ENCODE measurements around the gene MZB1. TPM values are rescaled to one million over a fixed set of nuclear protein-coding genes. Genes with fewer than 3 reads are reported as not detected.

The MZB1 gene
- total and polyA plus RNA-seq, 2 of the 13 experiments (the other 11 are each of a cell fraction or from before 2014, with no cell fraction given), result 0.31 to 0.40 TPM

DNA sequence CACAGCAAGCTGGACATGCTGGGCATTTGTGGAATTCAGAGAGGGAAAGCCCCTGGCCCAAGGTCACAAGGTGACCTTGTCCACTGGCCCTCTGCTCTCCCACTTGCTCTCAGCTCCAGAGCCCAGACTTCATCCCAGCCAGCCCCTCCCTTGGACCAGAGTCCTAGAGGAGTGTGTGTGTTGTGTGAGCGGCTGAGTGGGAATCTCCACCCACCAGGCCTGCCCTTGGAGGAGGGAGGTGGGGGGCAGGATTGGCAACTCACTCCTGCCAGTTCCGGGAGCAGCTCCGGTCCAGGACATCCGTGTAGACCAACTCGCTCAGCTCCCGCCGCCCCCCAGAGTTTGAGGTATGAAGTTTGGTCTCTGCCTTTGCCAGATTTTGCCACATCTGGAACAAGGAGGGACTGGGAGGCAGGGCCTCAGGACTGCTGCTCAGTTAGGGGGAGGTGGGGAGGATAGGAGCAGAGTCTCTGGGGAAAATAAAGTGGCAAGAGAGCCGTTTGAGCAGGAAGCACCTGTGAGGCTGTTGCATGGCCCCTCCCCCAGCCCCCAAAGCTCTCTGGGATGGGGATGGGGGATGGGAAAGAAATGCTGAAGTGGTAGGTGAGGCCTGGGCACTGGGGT, 1.4 kb downstream of the MZB1 start (continued):
- TF ChIP-seq KAT7 (CRISPR knock-in tag; IDR thresholded peaks at IDR 0.05; ENCODE audit: borderline replicate concordance), result no peak
- no peak for TF ChIP-seq ZNF160 (CRISPR knock-in tag; IDR thresholded peaks at IDR 0.05)
- 0 out of 2 replicates have a peak, but pooled peaks have one; percentile 5 for TF ChIP-seq ZSCAN25 (CRISPR knock-in tag; IDR thresholded peaks at IDR 0.05)
- TF ChIP-seq TP53 (CRISPR knock-in tag; conservative IDR thresholded peaks at IDR 0.05), result no peak
- TF ChIP-seq PRPF4 (IDR thresholded peaks at IDR 0.05; ENCODE audit: low read depth, low read length, poor library complexity, severe bottlenecking), result no peak
- TF ChIP-seq NFYC (CRISPR knock-in tag; IDR thresholded peaks at IDR 0.05), result no peak
- peak; percentile 51; the same call in 1 of the 2 replicates for TF ChIP-seq TBX2 (CRISPR knock-in tag; IDR thresholded peaks at IDR 0.05; ENCODE audit: borderline replicate concordance)
- no peak for TF ChIP-seq YY1 (IDR thresholded peaks at IDR 0.05; ENCODE audit: insufficient read depth, insufficient replicate concordance, low read depth, low read length)
- no peak for TF ChIP-seq ZNF337 (CRISPR knock-in tag; IDR thresholded peaks at IDR 0.05; ENCODE audit: borderline replicate concordance, low read depth)
- TF ChIP-seq, protein P1, sequence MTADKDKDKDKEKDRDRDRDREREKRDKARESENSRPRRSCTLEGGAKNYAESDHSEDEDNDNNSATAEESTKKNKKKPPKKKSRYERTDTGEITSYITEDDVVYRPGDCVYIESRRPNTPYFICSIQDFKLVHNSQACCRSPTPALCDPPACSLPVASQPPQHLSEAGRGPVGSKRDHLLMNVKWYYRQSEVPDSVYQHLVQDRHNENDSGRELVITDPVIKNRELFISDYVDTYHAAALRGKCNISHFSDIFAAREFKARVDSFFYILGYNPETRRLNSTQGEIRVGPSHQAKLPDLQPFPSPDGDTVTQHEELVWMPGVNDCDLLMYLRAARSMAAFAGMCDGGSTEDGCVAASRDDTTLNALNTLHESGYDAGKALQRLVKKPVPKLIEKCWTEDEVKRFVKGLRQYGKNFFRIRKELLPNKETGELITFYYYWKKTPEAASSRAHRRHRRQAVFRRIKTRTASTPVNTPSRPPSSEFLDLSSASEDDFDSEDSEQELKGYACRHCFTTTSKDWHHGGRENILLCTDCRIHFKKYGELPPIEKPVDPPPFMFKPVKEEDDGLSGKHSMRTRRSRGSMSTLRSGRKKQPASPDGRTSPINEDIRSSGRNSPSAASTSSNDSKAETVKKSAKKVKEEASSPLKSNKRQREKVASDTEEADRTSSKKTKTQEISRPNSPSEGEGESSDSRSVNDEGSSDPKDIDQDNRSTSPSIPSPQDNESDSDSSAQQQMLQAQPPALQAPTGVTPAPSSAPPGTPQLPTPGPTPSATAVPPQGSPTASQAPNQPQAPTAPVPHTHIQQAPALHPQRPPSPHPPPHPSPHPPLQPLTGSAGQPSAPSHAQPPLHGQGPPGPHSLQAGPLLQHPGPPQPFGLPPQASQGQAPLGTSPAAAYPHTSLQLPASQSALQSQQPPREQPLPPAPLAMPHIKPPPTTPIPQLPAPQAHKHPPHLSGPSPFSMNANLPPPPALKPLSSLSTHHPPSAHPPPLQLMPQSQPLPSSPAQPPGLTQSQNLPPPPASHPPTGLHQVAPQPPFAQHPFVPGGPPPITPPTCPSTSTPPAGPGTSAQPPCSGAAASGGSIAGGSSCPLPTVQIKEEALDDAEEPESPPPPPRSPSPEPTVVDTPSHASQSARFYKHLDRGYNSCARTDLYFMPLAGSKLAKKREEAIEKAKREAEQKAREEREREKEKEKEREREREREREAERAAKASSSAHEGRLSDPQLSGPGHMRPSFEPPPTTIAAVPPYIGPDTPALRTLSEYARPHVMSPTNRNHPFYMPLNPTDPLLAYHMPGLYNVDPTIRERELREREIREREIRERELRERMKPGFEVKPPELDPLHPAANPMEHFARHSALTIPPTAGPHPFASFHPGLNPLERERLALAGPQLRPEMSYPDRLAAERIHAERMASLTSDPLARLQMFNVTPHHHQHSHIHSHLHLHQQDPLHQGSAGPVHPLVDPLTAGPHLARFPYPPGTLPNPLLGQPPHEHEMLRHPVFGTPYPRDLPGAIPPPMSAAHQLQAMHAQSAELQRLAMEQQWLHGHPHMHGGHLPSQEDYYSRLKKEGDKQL (CRISPR knock-in tag; IDR thresholded peaks at IDR 0.05; ENCODE audit: low read depth), result no peak
- TF ChIP-seq, protein P2, sequence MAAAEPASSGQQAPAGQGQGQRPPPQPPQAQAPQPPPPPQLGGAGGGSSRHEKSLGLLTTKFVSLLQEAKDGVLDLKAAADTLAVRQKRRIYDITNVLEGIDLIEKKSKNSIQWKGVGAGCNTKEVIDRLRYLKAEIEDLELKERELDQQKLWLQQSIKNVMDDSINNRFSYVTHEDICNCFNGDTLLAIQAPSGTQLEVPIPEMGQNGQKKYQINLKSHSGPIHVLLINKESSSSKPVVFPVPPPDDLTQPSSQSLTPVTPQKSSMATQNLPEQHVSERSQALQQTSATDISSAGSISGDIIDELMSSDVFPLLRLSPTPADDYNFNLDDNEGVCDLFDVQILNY (CRISPR knock-in tag; conservative IDR thresholded peaks at IDR 0.05), result no peak
- no peak for TF ChIP-seq SMAD1 (CRISPR knock-in tag; IDR thresholded peaks at IDR 0.05; ENCODE audit: borderline replicate concordance, low read depth)
- TF ChIP-seq SIN3B (IDR thresholded peaks at IDR 0.05; ENCODE audit: low read length), result no peak
- no peak for TF ChIP-seq ZNF557 (CRISPR knock-in tag; IDR thresholded peaks at IDR 0.05)
- no peak for TF ChIP-seq ZNF766 (CRISPR knock-in tag; IDR thresholded peaks at IDR 0.05; ENCODE audit: borderline replicate concordance)
- TF ChIP-seq, protein P3, sequence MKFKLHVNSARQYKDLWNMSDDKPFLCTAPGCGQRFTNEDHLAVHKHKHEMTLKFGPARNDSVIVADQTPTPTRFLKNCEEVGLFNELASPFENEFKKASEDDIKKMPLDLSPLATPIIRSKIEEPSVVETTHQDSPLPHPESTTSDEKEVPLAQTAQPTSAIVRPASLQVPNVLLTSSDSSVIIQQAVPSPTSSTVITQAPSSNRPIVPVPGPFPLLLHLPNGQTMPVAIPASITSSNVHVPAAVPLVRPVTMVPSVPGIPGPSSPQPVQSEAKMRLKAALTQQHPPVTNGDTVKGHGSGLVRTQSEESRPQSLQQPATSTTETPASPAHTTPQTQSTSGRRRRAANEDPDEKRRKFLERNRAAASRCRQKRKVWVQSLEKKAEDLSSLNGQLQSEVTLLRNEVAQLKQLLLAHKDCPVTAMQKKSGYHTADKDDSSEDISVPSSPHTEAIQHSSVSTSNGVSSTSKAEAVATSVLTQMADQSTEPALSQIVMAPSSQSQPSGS (CRISPR knock-in tag; IDR thresholded peaks at IDR 0.05), result peak; percentile 40; the same call in 1 of the 2 replicates
- TF ChIP-seq ZNF333 (CRISPR knock-in tag; IDR thresholded peaks at IDR 0.05; ENCODE audit: borderline replicate concordance), result no peak
- TF ChIP-seq, protein P4, sequence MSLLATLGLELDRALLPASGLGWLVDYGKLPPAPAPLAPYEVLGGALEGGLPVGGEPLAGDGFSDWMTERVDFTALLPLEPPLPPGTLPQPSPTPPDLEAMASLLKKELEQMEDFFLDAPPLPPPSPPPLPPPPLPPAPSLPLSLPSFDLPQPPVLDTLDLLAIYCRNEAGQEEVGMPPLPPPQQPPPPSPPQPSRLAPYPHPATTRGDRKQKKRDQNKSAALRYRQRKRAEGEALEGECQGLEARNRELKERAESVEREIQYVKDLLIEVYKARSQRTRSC (CRISPR knock-in tag; IDR thresholded peaks at IDR 0.05; ENCODE audit: low read depth), result no peak
- no peak for TF ChIP-seq LCORL (IDR thresholded peaks at IDR 0.05)
- peak; percentile 88 for TF ChIP-seq LCORL (CRISPR knock-in tag; IDR thresholded peaks at IDR 0.05)
- 0 out of 2 replicates have a peak, but pooled peaks have one; percentile 41 for TF ChIP-seq NR2C2 (CRISPR knock-in tag; IDR thresholded peaks at IDR 0.05; ENCODE audit: borderline replicate concordance)
- TF ChIP-seq ZFY (CRISPR knock-in tag; IDR thresholded peaks at IDR 0.05), result no peak; the same call in 1 of the 2 replicates
- no peak for TF ChIP-seq ZNF841 (CRISPR knock-in tag; IDR thresholded peaks at IDR 0.05; ENCODE audit: borderline replicate concordance)
